GM12878 (cell line): ENCODE results near the gene ANKS1A.

Experiments used
- CTCF ChIP-seq, 3 experiments: IDR thresholded peaks in 2 of 3; conservative IDR thresholded peaks in 1 of 3; 2 replicates each; pipeline ENCODE4 v1.5.1; 2011; ENCODE audit warnings: low read depth in 3 of 3, low read length in 3 of 3, mild to moderate bottlenecking in 3 of 3, control low read depth in 2 of 3, moderate library complexity in 2 of 3, inconsistent platforms in 1 of 3, mixed read lengths in 1 of 3; ENCODE audit not compliant: control insufficient read depth in 2 of 3, insufficient read depth in 1 of 3; ENCODE audit errors: extremely low read depth in 1 of 3
- EZH2 ChIP-seq: IDR thresholded peaks from 2 replicates; pipeline ENCODE4 v1.6.1; 2012; ENCODE audit warnings: low read depth, mild to moderate bottlenecking, control low read depth, inconsistent platforms, low read length, borderline replicate concordance; ENCODE audit not compliant: control insufficient read depth
- MEF2A ChIP-seq: IDR thresholded peaks from 2 replicates; pipeline ENCODE4 v1.6.1; 2011; ENCODE audit warnings: low read depth, mild to moderate bottlenecking, low read length, moderate library complexity; ENCODE audit not compliant: insufficient read depth
- NRF1 ChIP-seq: conservative IDR thresholded peaks from 2 replicates; pipeline ENCODE4 v1.6.1; 2011; ENCODE audit warnings: mild to moderate bottlenecking, low read depth, low read length, improper control_type of control experiment
- PML ChIP-seq: IDR thresholded peaks from 2 replicates; pipeline ENCODE4 v1.6.1; 2012; ENCODE audit warnings: low read length, inconsistent platforms
- POLR2A ChIP-seq: IDR thresholded peaks from 2 replicates; pipeline ENCODE4 v1.6.1; 2011; ENCODE audit warnings: low read depth, mild to moderate bottlenecking, low read length
- SUZ12 ChIP-seq: fragments of 200-600 bp; sonication (generic); IDR thresholded peaks from one replicate; pipeline ENCODE4 v1.6.1; 2018; ENCODE audit warnings: antibody characterized with exemption, mild to moderate bottlenecking; ENCODE audit not compliant: unreplicated experiment
- USF2 ChIP-seq: IDR thresholded peaks from 2 replicates; pipeline ENCODE4 v1.6.1; 2011; ENCODE audit warnings: low read depth, low read length, improper control_type of control experiment, borderline replicate concordance
- ZNF24 ChIP-seq: fragments of 450-650 bp; IDR thresholded peaks from 2 replicates; pipeline ENCODE4 v1.6.1; 2017; ENCODE audit warnings: antibody characterized with exemption, mild to moderate bottlenecking

GRCh38 chr6:35056952-35057351 lies 167.9 kb downstream of the ANKS1A start:
- no peak for TF ChIP-seq CTCF (IDR thresholded peaks at IDR 0.05 in 2 of 3, conservative IDR thresholded peaks at IDR 0.05 in 1 of 3; ENCODE audit: control insufficient read depth in 2 of 3, extremely low read depth in 1 of 3, insufficient read depth in 1 of 3, low read depth in 3 of 3, low read length in 3 of 3)
- TF ChIP-seq SUZ12, result no peak
- TF ChIP-seq MEF2A, result no peak
- no peak for TF ChIP-seq NRF1
- TF ChIP-seq ZNF24, result no peak
- TF ChIP-seq POLR2A, result no peak
- no peak for TF ChIP-seq PML
- TF ChIP-seq EZH2, result no peak
- TF ChIP-seq USF2, result no peak
